NCI-H1436 treated with DMSO at 0.1 percent for 48 hours (cell line): ENCODE measurements around the gene INPP4B.
"Not testable (repeated sequence)": the region's sequence is repeated elsewhere in the genome, so short reads cannot be mapped to it uniquely, and the experiment has no call there.

Experiments
- DNase-seq: peaks from one replicate; lab custom pipeline; 2025; lab: John Stamatoyannopoulos, UW

INPP4B gene

DNA sequence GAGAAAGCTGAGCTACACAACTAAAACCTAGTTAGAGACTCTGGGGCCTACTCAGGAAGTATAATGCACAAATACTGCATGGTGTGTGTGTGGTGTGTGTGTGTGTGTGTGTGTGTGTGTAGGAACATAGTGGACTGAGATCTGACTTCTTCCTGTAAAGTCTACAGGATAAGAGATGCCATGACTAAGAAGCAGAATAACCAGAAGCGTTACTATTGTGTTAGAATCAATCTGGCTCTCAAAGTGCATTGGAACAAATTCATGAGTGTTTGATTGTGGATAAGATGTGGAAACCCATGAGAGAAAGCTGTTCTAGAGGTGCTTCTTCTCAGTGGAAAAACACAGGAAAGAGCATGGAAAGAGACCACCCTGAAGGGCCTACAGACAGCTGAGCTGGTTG lies 302.1 kb downstream of the INPP4B start:
- no peak for DNase-seq

DNA sequence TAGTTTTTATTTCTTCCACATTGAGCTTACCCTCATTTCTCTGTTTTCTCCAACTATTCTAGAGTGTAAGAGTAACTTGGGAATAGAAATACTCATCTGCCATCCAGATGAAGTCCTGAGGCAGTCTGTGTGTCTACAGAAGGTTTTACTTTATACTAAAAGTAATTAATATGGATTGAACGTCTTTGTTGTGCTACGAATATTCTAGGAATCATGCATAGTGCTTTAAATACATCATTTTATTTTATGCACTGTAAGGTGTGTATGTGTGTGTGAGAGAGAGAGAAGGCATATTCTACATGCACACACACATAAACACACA lies 305.7 kb downstream of the INPP4B start:
- no peak for DNase-seq

DNA sequence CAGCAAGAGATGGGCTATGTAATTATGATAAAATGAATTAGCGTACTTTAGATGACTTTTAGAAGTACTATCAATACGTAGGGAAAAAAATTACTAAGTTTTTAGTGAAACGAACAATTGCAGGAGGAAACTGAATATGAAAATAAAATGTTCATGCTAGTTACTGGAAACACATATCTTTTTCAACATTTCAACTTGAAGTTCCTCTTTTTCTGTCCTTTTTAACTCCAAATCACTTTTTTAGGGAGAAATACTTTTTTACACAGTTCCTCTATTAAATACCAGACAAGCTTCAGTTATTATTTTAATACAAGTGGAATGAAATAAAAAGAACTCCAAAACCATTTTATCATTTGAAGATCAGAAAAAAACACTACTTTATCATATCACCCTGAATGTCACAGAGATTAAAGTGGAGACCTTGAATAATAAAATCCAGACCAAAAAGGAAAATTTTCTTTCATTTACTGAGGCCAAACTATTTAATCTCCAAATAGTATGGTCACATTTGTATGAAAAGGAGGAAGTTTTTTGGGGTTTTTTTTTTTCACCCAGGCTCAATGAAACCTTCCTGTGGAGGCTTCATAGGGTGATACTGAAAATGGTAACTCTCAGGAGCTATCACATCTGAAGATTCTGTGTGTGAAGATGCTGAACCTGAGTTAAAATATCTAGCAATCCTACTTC lies 306.2 kb downstream of the INPP4B start:
- no peak for DNase-seq

DNA sequence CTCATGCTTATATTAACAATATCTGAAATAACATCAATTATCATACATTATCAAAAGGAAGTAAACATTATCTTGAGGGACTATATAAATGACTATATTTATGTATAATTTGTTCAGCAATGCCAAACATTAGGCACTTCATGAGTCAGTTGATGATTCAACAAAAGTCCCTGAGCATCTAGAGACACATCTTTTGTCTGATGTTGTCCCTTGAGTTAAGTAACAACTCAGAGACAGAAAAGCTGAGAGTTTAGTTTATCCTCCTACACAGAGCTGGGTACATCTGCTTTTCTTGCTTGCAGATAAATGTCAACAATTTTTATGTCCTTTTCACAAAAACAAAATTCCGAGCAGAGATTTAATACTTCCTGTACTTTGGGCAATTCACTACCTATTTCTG lies 311.1 kb downstream of the INPP4B start:
- no peak for DNase-seq

DNA sequence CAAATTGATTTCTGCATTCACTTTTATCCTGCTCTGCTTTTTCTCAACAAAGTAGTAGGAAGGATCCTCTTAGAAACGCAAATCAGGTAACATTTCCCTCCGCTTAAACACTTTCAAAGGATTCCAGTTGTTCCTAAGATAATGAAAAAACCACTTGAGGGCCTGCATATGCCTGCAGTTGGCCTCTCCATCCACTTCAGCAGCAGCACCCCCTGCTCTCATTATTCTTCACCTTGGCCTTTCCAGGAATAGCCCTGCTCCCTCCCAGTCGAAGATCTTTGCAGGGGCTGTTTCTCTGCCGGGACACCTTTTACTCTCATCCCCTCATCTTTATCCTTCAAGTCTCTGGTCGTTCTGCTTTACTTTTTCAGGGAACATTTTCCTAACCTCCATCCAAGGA lies 314.0 kb downstream of the INPP4B start:
- DNase-seq, result no peak

DNA sequence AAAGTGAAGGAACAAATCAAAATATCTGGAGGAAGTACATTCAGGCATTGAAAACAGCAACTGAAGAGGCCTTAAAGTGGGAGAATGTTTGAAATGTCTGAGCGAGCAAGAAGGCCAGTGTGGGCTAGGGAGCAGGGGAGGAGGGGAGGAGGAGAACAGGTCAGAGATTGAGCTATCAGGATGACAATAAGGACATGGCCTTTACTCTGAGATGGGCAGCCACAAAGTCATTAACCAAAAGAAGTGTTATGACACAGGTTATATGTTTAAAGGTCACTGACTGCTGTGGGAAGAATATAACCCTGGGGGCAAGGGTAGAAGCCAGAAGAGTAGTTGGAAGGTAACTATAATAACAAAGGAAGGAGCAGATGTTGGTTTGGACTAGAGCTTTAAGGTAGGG lies 315.4 kb downstream of the INPP4B start:
- no peak for DNase-seq

DNA sequence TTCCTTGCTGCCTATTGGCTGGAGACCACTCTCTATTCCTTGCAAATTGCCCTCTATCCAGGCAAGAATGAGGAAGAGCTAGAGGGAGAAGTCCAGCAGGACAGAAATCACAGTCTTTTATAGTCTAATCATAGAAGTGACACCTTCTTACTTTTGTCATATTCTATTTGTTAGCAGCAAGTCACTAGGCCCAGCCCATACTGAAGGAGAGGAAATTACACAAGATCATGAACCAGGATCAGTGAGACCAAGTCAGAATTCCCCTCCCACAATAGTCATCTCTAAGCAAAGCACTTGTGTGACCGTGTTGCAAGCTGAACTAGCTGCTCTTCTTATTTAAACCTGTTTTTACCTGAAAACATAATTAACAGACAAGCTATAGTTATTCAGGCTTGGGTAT lies 317.7 kb downstream of the INPP4B start:
- no peak for DNase-seq

DNA sequence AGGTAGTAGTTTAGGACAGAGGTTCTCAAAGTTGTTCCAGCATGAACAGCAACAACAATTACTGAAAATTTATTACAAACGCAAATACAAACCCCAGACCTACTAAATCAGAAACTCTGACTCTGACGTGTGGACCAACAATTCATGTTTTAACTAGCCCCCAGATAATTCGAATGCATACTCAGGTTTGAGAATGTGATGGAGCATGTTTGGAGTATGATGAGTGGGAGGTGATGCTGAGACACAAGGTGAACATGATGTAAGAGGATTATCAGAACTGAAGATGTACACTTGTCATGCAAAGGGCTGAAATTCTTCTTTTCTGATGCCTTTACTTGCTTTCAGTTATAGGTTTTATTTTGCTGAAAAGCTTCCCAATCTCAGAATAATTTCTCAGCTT lies 323.0 kb downstream of the INPP4B start:
- DNase-seq, result no peak

DNA sequence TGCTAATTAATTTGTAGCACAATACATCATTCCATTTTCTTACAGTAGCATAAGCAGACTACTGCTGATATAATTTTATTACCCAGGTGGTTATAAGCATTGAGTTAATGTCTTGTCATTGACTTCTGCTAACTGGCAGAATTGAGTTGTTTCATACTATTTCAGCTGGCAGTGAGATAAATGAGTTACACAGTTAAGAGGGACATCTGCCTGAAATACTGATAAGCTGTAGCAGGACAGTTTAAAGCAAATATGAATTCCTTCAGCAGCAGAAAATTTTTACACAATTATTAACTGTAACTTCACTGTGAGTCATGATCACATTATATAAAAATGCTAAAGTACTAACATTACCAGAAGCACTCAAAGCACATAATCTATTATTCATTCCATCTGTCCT lies 326.8 kb downstream of the INPP4B start:
- no peak for DNase-seq

DNA sequence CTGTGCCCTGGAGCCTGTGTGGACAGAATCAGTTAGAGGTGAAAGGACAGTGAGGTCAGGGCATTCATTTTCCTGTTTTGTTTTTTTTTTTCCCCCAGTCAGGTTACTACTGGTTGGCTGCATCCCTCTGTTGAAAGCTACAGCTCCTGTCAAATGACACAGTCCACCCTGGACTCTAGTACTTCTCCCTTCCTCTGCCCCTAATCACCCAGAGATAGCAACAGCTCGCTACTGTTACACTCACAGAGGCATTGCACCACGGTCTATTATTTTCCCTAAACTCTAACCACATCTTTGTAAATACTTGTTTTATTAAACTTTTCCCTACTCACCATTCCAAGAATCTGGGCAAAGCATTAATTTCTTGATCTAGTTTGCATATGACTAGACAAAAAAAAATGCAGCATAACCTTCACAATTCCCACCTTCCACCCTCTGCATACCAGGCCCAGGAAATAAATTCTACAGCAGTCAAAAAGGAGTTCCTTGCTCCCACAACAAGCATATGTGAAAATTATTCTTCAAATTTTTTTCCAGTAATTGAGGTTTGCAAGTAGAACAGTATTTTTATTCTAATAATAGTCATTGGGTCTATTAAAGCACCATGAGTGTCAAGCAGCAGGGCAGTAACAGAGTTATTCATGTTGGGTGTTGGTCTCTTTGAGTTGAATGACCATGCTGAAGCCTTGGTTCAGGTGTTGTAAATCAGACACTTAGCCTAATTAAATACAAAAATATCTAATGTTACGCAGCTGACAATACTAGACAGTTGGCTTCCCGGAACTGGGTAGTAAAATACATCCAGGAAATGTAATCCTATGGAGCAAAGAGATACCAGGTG lies 329.2 kb downstream of the INPP4B start:
- DNase-seq, result no peak

DNA sequence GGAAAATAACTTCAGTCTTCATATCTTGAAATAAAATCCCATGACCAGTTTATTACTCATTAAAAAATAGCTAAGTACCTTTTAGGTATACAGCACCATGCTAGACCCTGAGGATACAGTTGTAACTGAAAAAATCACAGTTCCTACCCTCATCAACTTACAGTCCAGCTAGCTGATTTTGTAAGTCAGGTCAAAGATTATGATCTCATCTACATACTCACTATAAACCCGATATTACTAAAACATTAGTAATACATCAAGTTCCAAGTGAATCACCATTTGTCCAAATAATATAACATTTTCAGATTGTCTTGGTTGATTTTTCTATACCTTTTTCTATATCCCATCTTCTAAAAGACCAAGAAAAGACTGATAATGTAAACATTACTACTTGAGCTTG lies 333.9 kb downstream of the INPP4B start:
- no peak for DNase-seq

DNA sequence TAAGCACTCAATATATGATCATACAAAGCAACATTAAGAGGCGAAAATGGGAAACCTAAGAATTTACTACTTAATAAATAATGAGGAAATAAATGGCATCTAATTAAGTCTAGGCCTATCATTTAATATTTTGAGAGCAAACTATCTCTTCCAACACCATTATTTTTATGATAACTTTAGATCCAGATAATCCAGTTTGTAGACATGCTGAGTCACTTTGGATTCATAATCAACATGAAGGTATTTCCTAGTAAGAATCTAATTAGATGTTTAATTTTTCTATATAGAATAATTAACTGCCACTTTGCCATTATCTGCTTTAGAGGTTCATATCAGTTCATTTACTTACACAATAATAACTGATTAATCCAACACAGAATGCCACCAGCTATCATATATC lies 336.2 kb downstream of the INPP4B start:
- no peak for DNase-seq

DNA sequence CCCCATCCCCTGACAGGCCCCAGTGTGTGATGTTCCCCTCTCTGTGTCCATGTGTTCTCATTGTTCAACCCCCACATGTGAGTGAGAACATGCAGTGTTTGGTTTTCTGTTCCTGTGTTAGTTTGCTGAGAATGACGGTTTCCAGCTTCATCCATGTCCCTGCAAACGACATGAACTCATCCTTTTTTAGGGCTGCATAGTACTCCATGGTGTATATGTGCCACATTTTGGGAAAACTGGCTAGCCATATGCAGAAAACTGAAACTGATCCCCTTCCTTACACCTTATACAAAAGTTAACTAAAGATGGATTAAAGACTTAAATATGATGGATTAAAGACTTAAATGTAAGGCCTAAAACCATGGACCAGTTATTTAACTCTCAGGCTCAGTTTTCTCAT lies 336.7 kb downstream of the INPP4B start:
- not testable (repeated sequence) for DNase-seq

DNA sequence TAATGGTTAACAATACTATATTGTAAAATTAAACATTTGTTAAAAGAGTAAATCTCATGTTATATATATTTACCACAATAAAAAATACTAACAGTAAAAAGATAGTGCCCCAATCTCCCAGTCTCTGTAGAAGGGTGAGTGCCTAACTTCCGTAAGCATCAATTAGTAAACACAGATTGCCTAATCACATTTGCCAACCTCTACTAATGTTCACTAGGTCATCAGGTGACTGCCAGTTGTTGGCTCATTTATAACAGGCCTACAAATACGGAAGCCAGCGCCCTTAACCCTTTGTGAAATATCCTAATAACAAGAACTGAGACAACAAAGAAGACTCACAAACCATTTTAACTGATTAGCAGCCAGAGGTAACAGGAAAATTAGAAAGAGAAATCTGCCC lies 345.1 kb downstream of the INPP4B start:
- DNase-seq, result no peak

DNA sequence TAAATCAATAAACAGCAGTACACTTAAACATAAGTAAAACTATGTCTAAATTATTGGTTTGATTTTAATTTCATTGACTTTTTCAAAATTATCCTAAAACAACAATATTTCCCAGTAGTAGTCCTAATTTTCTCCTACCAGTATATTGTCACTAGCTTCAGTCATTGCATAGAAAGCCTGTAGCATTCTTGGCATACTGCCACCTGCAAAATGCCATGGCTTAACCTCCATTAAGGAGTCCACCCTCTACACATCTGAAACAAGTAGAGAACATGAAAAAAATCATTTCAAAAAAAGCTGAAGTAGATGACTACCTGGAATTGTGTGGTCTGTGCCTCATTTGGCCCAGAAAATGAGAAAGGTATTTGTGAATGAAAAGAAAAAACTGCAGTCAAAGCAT lies 348.5 kb downstream of the INPP4B start:
- no peak for DNase-seq

DNA sequence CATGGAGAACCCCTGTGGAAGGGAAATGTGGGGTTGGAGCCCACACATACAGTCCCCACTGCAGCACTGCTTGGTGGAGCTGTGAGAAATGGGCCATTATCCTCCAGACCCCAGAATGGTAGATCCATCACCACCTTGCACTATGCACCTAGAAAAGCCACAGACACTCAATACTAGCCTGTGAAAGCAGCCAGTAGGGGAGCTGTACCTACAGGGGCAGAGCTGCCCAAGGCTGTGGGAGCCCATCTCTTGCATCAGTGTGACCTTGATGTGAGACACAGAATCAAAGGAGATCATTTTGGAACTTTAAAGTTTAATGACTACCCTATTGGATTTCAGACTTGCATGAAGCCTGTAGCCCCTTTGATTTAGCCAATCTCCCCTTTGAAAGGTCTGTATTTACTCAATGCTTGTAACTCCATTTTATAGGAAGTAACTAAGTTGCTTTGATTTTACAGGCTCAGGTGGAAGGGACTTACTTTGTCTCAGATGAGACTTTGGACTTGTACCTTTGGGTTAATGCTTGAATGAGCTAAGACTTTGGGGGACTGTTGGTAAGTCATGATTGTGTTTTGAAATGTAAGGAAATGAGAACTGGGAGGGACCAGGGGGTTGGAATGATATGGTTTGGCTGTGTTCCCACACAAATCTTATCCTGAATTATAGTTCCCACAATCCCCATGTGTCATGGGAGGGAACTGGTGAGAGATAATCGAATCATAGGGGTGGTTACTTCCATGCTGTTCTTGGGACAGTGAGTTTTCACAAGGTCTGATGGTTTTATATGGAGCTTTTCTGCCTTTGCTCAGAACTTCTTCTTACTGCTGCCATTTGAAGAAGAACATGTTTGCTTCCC lies 352.6 kb downstream of the INPP4B start:
- DNase-seq, result no peak

DNA sequence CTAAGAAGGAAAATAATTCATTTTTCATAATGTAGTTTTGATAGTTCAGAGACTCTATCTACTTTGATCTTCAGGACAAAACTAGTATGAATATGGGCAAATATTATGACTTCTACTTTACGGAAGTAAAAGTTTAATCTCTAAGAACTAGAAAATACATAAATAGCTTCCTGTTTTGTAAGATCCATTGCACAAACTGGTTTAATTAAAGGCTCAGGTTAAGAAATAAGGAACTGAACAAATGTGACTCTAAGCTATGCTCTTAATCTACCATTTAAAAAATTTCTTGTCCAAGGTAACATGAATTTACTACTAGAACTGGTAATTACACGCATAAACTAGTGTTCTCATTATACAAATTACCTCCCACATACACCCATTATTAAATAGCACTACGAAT lies 360.6 kb downstream of the INPP4B start:
- no peak for DNase-seq

DNA sequence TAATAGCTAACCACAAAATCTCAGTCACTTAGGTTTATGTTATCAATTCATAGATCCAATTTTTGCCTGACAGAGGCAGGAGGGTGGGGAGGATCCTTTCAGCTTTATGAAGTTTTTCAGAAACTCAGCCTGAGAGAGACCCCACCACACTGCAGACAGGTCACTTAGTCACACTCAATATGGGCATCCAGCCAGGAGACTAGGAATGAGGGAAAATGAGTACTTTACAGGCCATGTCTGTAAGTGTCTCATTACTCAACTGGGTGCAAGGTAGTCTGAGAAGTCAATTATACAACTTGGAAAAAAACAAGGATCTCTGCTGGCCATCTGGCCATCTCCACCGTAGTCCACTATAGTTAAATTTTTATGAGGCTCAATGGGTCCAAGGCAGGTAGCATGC lies 365.9 kb downstream of the INPP4B start:
- DNase-seq, result no peak

DNA sequence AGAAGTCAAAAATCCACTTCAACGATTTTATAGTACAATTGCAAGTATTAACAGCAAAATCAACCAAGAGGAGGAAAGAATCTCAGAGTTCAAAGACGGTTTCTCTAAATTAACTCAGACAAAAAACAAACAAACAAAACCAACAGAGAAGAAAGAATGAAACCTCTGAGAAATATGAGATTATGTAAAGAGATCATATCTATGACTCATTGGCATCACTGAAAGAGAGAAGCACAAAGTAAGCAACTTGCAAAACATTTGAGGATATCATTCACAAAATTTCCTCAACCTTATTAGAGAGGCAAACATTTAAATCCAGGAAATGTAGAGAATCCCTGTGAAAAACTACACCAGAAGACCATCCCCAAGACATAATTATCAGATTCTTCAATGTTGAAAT lies 370.4 kb downstream of the INPP4B start:
- no peak for DNase-seq

DNA sequence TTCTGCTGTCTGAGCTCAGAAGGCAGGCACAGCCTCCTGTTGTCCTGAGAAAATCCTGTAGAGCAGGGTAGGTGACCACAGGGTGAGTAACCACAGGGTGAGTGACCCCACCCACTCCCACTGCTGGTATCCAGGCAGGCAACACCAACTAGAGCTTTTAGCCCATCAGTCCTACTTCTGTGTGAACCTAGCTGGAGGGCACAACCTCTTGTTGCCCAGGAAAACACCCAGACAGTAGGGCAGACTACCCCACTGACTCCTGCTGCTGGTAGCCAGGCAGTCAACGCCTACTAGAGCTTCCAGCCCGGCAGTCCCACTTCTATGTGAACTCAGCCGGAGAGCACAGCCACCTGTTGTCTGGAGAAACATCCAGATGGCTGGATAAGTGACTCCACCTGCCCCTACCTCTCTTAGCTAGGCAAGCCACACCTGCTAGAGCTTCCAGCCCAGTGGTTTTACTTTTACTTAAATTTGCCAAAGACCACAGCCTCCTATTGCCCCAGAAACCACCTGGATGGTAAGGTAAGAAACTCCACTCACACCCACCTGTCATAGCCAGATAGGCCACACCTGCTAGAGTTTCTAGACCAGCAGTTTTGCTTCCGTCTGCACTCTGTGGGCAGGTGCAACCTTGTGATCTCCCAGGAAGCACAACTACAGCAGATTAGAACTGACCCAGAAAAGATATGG lies 371.6 kb downstream of the INPP4B start:
- DNase-seq, result no peak

DNA sequence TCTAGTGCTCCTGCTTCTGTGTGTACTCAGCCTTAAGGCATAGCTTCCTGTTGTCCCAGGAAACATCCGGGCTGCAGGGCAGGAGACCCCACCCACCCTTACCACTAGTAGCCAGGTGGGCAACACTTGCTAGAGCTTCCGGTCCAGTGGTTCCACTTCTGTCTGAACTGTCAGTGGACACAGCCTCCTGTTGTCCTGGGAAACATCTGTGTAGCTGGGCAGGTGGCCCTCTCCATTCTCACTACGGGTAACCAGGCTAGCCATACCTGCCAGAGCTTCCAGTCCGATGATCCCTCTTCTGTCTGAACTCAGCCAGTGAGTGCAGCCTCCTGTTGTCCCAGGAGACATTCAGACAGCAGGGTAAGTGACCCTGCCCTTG lies 372.2 kb downstream of the INPP4B start:
- DNase-seq, result no peak

DNA sequence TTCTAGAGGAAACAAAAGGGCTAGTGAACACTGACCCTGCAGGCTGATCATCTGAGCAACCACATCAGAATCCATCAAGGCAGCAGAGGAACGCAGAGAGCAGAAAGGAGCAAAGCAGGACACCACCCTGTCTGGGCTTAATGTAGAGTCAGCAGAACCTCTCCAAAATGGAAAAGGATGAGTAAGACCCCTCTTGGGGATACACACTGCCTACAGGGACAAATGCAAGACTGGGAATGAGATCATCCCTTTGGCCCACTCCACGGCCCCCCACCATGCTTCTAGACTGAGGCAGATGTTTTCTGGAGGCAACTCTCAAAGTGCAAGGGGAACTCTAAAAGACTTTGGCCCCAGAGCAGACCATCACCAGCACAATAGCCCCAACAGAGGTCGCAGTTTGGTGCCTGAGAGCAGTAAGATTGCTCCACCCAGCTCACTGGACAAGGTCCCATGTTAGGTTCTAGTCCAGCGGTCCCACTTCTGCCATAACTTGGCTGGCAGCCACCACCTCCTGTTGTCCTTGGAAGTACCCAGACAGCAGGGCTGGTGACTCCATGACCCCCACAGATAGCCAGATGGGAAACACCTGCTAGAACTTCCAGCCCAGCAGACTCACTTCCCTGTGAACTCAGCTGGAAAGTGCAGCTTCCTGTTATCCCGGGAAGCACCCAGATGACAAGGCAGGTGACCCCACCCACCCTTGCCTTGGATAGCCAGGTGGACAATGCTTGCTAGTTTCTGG lies 372.7 kb downstream of the INPP4B start:
- DNase-seq, result no peak
